ENCODE data around the gene NME4. TPM values are rescaled to one million over a fixed set of nuclear protein-coding genes. Genes with fewer than 3 reads are reported as not detected.

Gene NME4
- total RNA-seq, 1 donor from 2014 or later: 22.8 TPM

- DNase-seq: no peak
These were observed 29.9 kb downstream of the NME4 start for GRCh38 chr16:426906-427249.

- DNase-seq: no peak
These were observed 30.3 kb downstream of the NME4 start for GRCh38 chr16:427250-427649.

- DNase-seq: no peak
These were observed 33.9 kb downstream of the NME4 start for GRCh38 chr16:430904-431303.

- DNase-seq: peak; percentile 89
These were observed 43.6 kb downstream of the NME4 start for GRCh38 chr16:440627-441026.

GRCh38 chr16:441447-441846 is 44.4 kb downstream of the NME4 start:
- no peak for DNase-seq

- DNase-seq: no peak
These were observed 46.0 kb downstream of the NME4 start for GRCh38 chr16:442976-443375.

GRCh38 chr16:444027-444426 is 47.0 kb downstream of the NME4 start:
- no peak for DNase-seq

GRCh38 chr16:445566-445965 is 48.6 kb downstream of the NME4 start:
- no peak for DNase-seq

Small RNA genes lying within 50 kb of the gene (small RNA-seq; reads per million reads assigned to genes)
- not detected for gene RF00019 (ENCODE audit: low replicate concordance)

Other genes with a start within 250 kb of the NME4 start
- 6.7 TPM for gene HBZ, start 244.6 kb upstream of the NME4 start, total RNA-seq
- gene HBM, start 231.2 kb upstream of the NME4 start, total RNA-seq: 19.6 TPM
- 803 TPM for gene HBA2, start 224.3 kb upstream of the NME4 start, total RNA-seq
- gene HBA1, start 220.5 kb upstream of the NME4 start, total RNA-seq: 357 TPM
- not detected for gene HBQ1, start 216.7 kb upstream of the NME4 start, total RNA-seq
- 60.5 TPM for gene LUC7L, start 167.8 kb upstream of the NME4 start, total RNA-seq
- 92.7 TPM for gene FAM234A, start 162.4 kb upstream of the NME4 start, total RNA-seq
- gene RGS11, start 121.3 kb upstream of the NME4 start, total RNA-seq: 2.3 TPM
- gene ARHGDIG, start 116.6 kb upstream of the NME4 start, total RNA-seq: 1.7 TPM
- gene PDIA2, start 114.0 kb upstream of the NME4 start, total RNA-seq: 2.7 TPM
- 18.3 TPM for gene AXIN1, start 44.5 kb upstream of the NME4 start, total RNA-seq
- 41.7 TPM for gene MRPL28, start 26.7 kb upstream of the NME4 start, total RNA-seq
- gene PGAP6, start 15.2 kb upstream of the NME4 start, total RNA-seq: 29.6 TPM
- gene DECR2, start 4.7 kb downstream of the NME4 start, total RNA-seq: 14.1 TPM
- gene RAB11FIP3, start 28.4 kb downstream of the NME4 start, total RNA-seq: 39.2 TPM
- 23.7 TPM for gene CAPN15, start 130.5 kb downstream of the NME4 start, total RNA-seq
- gene PRR35, start 163.2 kb downstream of the NME4 start, total RNA-seq: not detected
- gene NHLRC4, start 169.8 kb downstream of the NME4 start, total RNA-seq: 0.41 TPM
- 9.9 TPM for gene PIGQ, start 172.8 kb downstream of the NME4 start, total RNA-seq
- gene RAB40C, start 192.9 kb downstream of the NME4 start, total RNA-seq: 18.2 TPM
- not detected for gene WFIKKN1, start 233.8 kb downstream of the NME4 start, total RNA-seq
- gene METTL26, start 239.1 kb downstream of the NME4 start, total RNA-seq: 36.6 TPM
- 19.7 TPM for gene MCRIP2, start 244.6 kb downstream of the NME4 start, total RNA-seq